Suprapubic skin (tissue), 4 donors: ENCODE measurements around the gene UCK2.

Source experiments
- CTCF ChIP-seq, 2 donors: fragments of 200-600 bp in 1 of 2; fragments of 450-650 bp in 1 of 2; sonication (generic) in 1 of 2; IDR thresholded peaks; one replicate each; pipeline ENCODE4 v1.5.1; 2016 to 2019; ENCODE audit warnings: antibody characterized with exemption in 2 of 2, mild to moderate bottlenecking in 1 of 2, moderate library complexity in 1 of 2
- EP300 ChIP-seq: sonication (generic); formaldehyde crosslinking; IDR thresholded peaks from one replicate; pipeline ENCODE4 v1.6.1; 2017; ENCODE audit warnings: antibody characterized with exemption
- POLR2A ChIP-seq, 2 donors: fragments of 450-650 bp; IDR thresholded peaks; one replicate each; pipeline ENCODE4 v1.6.1; 2017; ENCODE audit warnings: antibody characterized with exemption in 2 of 2, mild to moderate bottlenecking in 2 of 2, moderate library complexity in 2 of 2
- POLR2AphosphoS5 ChIP-seq, 3 donors: sonication (generic); formaldehyde crosslinking; IDR thresholded peaks; one replicate each; pipeline ENCODE4 v1.6.1; 2017; ENCODE audit warnings: antibody characterized with exemption in 3 of 3

- TF ChIP-seq CTCF (IDR thresholded peaks at IDR 0.05) (no peak), POLR2A (IDR thresholded peaks at IDR 0.05) (no peak), POLR2AphosphoS5 (IDR thresholded peaks at IDR 0.05) (no peak), EP300 (no peak)
These were observed 3.7 kb upstream of the UCK2 start for GRCh38 chr1:165823552-165824268.
